ENCODE data around the gene STX4. TPM values are rescaled to one million over a fixed set of nuclear protein-coding genes. Genes with fewer than 3 reads are reported as not detected.

STX4 gene
- total RNA-seq, 1 donor: 24.2 TPM

- no peak overlapping the region for H3K4me3 ChIP-seq (ENCODE audit: low read depth, low read length)
- DNase-seq (ENCODE audit: low read depth): no peak
- TF ChIP-seq, protein P1, sequence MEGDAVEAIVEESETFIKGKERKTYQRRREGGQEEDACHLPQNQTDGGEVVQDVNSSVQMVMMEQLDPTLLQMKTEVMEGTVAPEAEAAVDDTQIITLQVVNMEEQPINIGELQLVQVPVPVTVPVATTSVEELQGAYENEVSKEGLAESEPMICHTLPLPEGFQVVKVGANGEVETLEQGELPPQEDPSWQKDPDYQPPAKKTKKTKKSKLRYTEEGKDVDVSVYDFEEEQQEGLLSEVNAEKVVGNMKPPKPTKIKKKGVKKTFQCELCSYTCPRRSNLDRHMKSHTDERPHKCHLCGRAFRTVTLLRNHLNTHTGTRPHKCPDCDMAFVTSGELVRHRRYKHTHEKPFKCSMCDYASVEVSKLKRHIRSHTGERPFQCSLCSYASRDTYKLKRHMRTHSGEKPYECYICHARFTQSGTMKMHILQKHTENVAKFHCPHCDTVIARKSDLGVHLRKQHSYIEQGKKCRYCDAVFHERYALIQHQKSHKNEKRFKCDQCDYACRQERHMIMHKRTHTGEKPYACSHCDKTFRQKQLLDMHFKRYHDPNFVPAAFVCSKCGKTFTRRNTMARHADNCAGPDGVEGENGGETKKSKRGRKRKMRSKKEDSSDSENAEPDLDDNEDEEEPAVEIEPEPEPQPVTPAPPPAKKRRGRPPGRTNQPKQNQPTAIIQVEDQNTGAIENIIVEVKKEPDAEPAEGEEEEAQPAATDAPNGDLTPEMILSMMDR (IDR thresholded peaks at IDR 0.05; ENCODE audit: insufficient read depth, low read length): no peak
Measured at GRCh38 chr16:30987581-30988190, 45.7 kb upstream of the STX4 start.

DNA sequence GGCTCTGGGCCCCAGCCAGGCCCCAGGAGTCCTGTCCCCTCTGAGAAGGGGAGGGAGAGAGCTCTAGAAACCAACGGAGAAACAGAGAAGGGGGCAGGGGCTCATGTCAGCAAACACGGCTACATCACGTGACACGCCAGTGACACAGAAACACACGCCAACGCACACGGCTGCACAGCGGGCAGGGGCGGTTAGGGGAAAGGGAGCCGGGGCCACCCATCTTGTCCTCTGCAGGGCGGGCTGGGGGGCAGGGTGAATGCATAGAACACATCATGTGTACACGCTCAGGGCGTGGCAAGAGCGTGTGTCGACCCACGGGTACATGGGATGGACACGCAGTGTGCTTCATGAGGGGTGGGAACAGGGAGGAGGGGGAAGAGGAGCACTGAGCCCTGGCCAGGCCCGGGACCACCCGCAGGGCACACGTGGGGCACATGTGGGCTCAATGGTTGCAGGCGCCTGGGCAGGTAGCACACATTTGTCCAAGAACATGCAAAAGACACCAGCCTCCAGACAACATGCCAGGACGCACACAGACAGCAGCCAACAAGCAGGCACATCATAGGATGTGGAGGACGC is 43.8 kb upstream of the STX4 start:
- H3K4me3 ChIP-seq (ENCODE audit: low read depth, low read length): no peak overlapping the region
- no peak for DNase-seq (ENCODE audit: low read depth)
- TF ChIP-seq, protein P1 (IDR thresholded peaks at IDR 0.05; ENCODE audit: insufficient read depth, low read length): no peak

DNA sequence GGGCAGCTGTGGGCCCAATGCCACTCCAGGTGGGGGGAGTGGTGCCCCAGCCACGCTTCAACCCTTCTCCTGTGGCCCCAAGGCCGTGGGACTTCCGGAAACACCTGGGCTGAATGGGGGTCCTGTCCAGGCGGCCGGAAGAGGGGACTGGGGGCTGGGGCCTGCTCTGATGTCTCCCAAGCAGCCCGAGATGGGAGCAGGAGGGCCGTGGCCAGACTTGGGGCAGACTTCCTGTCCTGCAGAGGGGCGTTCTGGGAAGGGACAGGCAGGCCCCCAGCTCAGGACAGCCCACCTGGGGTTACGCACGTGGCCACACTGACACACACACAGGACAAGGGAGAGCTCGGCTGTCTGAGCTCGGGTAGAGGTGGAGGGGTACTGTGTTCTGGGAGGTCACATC is 43.3 kb upstream of the STX4 start:
- DNase-seq (ENCODE audit: low read depth): no peak
- no peak overlapping the region for H3K4me3 ChIP-seq (ENCODE audit: low read depth, low read length)
- TF ChIP-seq, protein P1 (IDR thresholded peaks at IDR 0.05; ENCODE audit: insufficient read depth, low read length): no peak

DNA sequence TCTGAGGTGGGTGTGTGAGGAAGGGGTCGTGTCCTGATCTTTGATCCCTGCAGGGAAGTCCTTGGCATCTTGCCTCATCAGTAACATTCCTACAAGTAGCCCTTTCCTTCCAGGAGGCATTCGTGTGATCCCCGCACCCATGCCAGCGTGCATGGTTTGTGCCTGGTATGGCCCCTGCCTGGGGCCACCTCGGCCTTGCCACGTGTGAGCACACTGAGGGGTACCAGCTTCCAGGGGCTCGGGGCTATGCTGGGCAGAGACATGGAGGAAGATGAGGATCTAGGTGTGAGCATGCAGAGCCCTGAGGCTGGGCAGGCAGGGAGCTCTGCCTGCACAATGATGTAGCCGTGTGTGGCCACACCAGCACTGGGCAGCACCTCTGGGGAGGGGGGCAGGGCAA is 42.3 kb upstream of the STX4 start:
- no peak overlapping the region for H3K4me3 ChIP-seq (ENCODE audit: low read depth, low read length)
- no peak for DNase-seq (ENCODE audit: low read depth)
- TF ChIP-seq, protein P1 (IDR thresholded peaks at IDR 0.05; ENCODE audit: insufficient read depth, low read length): no peak

DNA sequence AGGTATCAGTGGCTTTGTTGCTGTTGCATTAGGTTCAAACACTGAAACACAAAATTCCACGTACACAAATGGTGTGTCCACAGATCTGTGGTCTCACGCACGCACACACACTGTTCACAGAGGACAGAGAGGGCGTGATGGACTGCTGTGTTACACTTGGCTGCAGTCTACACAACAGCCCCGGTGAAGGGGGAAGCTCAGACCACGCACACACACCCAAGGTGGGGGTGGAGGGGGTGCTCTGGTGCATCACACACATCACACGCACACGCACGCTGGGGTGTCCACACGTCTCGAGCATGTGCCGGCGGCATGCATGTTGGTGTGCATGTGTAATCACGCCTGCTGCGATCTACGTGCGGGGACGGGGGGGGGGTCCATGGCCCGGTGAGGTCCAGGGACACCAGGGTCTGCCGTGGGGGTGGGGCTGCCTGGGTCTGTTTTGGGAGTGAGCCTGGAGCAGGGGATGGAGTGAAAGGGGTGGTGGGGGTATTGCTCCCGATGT is 41.0 kb upstream of the STX4 start:
- no peak for DNase-seq (ENCODE audit: low read depth)
- no peak overlapping the region for H3K4me3 ChIP-seq (ENCODE audit: low read depth, low read length)
- TF ChIP-seq, protein P1 (IDR thresholded peaks at IDR 0.05; ENCODE audit: insufficient read depth, low read length): no peak

DNA sequence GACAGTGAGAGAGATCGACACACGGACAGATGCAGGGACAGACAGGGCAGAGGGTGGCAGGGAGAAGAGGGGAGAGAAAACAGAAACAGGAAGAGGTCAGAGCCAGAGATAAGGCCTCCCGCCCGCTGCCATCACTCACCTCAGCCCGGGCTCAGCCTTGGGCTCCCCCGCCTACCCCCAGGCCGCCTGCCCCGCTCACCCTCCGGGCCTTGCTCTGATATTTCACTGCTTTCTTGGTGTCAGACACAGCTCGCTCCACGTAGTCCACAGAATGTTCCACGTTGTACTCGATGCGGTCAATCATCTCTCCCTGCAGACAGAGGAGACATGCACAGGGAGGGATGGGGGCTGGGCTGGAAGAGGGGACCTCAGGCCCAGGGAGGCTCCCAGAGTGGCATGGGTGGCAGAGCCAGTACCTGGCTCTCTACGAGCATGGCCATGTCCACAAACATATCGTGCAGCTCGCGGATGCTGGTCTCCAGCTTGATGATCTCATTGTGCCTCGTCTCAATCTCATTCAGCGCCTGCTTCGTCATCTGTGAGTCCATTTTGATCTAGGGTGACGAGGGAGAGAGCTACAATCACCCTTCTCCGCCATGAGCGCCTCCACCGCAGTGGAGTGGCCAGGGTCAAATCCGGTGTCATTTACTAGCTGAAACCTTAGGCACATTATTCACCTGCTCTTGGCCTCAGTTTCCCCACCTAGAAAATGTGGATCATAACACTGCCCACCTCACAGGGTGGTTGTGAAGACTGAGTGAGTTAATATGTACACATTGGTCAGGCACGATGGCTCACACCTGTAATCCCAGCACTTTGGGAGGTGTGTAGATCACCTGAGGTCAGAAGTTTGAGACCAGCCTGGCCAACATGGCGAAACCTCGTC is 40.2 kb upstream of the STX4 start:
- TF ChIP-seq, protein P1 (IDR thresholded peaks at IDR 0.05; ENCODE audit: insufficient read depth, low read length): no peak
- H3K4me3 ChIP-seq (ENCODE audit: low read depth, low read length): no peak overlapping the region
- no peak for DNase-seq (ENCODE audit: low read depth)
